Heart left ventricle (tissue), 16 donors: ENCODE results near the gene CEP44. TPM values are rescaled to one million over a fixed set of nuclear protein-coding genes. Genes with fewer than 3 reads are reported as not detected.

ENCODE experiments used
- ATAC-seq, 4 donors: fragments of 200-7000 bp; cut with Tn5 transposase; one replicate each; pipeline ENCODE4 v1.9.1; 2020 to 2022; ENCODE audit warnings: moderate library complexity in 4 of 4, mild to moderate bottlenecking in 3 of 4, moderate number of reproducible peaks in 1 of 4
- DNase-seq, 5 donors: peaks; one replicate each; pipeline ENCODE4 v3.0.0-alpha.2; 2020
- H3K27ac ChIP-seq, 12 donors: fragments of 200-600 bp; sonication (generic) in 4 of 12; one replicate each; pipeline versions ENCODE4 v1.5.0 to v1.8.0; 2016 to 2022; ENCODE audit warnings: mild to moderate bottlenecking in 2 of 12
- H3K27me3 ChIP-seq, 9 donors: fragments of 200-600 bp; sonication (generic) in 2 of 9; one replicate each; pipeline versions ENCODE4 v1.5.1 to v1.8.0; 2016 to 2022; ENCODE audit warnings: mild to moderate bottlenecking in 3 of 9
- H3K36me3 ChIP-seq, 9 donors: fragments of 200-600 bp; sonication (generic) in 2 of 9; one replicate each; pipeline versions ENCODE4 v1.5.0 to v1.8.0; 2018 to 2022; ENCODE audit warnings: mild to moderate bottlenecking in 2 of 9
- H3K4me1 ChIP-seq, 12 donors: fragments of 200-600 bp; sonication (generic) in 4 of 12; one replicate each; pipeline versions ENCODE4 v1.5.0 to v1.8.0; 2016 to 2022; ENCODE audit warnings: mild to moderate bottlenecking in 3 of 12
- H3K4me3 ChIP-seq, 12 donors: fragments of 200-600 bp; sonication (generic) in 4 of 12; one replicate each; pipeline versions ENCODE4 v1.5.0 to v1.8.0; 2017 to 2022; ENCODE audit warnings: mild to moderate bottlenecking in 9 of 12, moderate library complexity in 4 of 12
- H3K9me3 ChIP-seq, 12 donors: fragments of 200-600 bp; sonication (generic) in 4 of 12; one replicate each; pipeline versions ENCODE4 v1.5.0 to v1.8.0; 2016 to 2022; ENCODE audit warnings: mild to moderate bottlenecking in 1 of 12
- CTCF ChIP-seq, 12 donors: fragments of 200-600 bp; sonication (generic) in 4 of 12; IDR thresholded peaks; one replicate each; pipeline versions ENCODE4 v1.5.0 to v1.8.0; 2018 to 2022; ENCODE audit warnings: antibody characterized with exemption in 12 of 12, mild to moderate bottlenecking in 5 of 12
- POLR2A ChIP-seq, 2 donors: fragments of 450-650 bp; IDR thresholded peaks; one replicate each; pipeline ENCODE4 v1.6.1; 2017; ENCODE audit warnings: antibody characterized with exemption in 2 of 2, mild to moderate bottlenecking in 2 of 2, moderate library complexity in 2 of 2
- WGBS, 4 donors: extraction: QIAGEN DNeasy Blood & Tissue Kit in 2 of 4; methylation state at CpG; one replicate each; pipeline versions ENCODE4 v1.1.5 to v1.1.7; 2013 to 2018; 5-methylcytosine and 5-hydroxymethylcytosine counted together
- intact Hi-C, 10 donors: fragments of 100-400 bp; cut with DNase I; formaldehyde crosslinking; loops; one replicate each; pipeline versions ENCODE4 v1.11.1 to v1.14.2; 2022
- polyA plus RNA-seq, 2 donors: library from polyadenylated mRNA; stranded (reverse); fragments of 200-250 nt; gene quantifications; one replicate each; pipeline ENCODE4 v1.2.3, GENCODE V29; 2013
- total RNA-seq, 9 donors: library from RNA; depleted of rRNA in 2 of 9; stranded (reverse); fragments of >200 nt in 2 of 9; fragmentation: NEBNext Ultra II Directional in 3 of 9; extraction: Animal tissue kit (Norgen Biotek cat#: 25700) in 3 of 9; gene quantifications; one replicate each; pipeline versions ENCODE4 v1.1.0 to v1.2.4, GENCODE V29; 2016 to 2023
- donor health status: ischemic (EF 13 %, LVEDD 7.1; RV severe dilation, severe dysfunction).
- donor health status: healthy with polysubstance abuse.
- donor health status: DM: no; HTN: yes; CAD: no.
- donor health status: DM: no; HTN: no; CAD: no.
- donor health status: ischemic (EF 25% LVEDD 6.9; RV normal size, moderate dysfunction).
- donor health status: ischemic (EF 25% LVEDD 5.7; RV mildly dilated, moderate dysfunction).
- donor health status: healthy.
- donor health status: DM: yes; HTN: yes; CAD: no.
- donor health status: ischemic (EF 35%, LVEDD 5.7; RV mildly dilated, moderate dysfunction).
- donor health status: nonischemic (EF 11% LVEDD 7.7; RV severe dilation, severe dysfunction).
- donor health status: DM: yes; HTN: yes; CAD: no.
- donor health status: PGD.
- donor health status: ischemic (EF 29% LVEDD 5.4; RV normal size, mild dysfunction).
- donor health status: nonischemic (EF 23%, LVEDD 6.1; RV moderate dilation, normal function).

Gene CEP44
- total and polyA plus RNA-seq, 11 donors: 5.2 to 17.6 (median 9.6) TPM

- H3K4me1 ChIP-seq: no peaks in the 10 kb centered on the region
Observed at GRCh38 chr4:174312993-174313392, 29.3 kb downstream of the CEP44 start.

GRCh38 chr4:174314274-174314673 lies 30.6 kb downstream of the CEP44 start:
- Histone ChIP-seq H3K4me1 (no peaks in the 10 kb centered on the region), H3K9me3 (no peaks in the 10 kb centered on the region), H3K27me3 (no peaks in the 10 kb centered on the region), H3K36me3 (peaks cover 0 to 85% (median 50%) of the 10 kb centered on the region in 9 donors), H3K4me3 (no peak overlapping the region), H3K27ac (no peak overlapping the region)
- DNase-seq (no peak), ATAC-seq (peak in 2 of 4 donors; percentile 42 to 61)
- TF ChIP-seq CTCF (IDR thresholded peaks at IDR 0.05) (no peak), POLR2A (IDR thresholded peaks at IDR 0.05) (no peak)
- intact Hi-C loops: loop anchor here in 4 of 10 donors (5.0 to 10.0 kb wide), 3 partner anchors 89 to 822 kb away; no protein-coding TSS in a partner anchor
- WGBS, 4 donors: 83 to 93% (median 87%) methylated on average over 3 of the region's 3 CpGs

More at GRCh38 chr4:174312993-174313392, 29.3 kb downstream of the CEP44 start:
- ATAC-seq: no peak
- 94 to 97% (median 95%) methylated on average over 3 of the region's 3 CpGs for WGBS, 4 donors
- H3K27me3 ChIP-seq: no peaks in the 10 kb centered on the region
- no peaks in the 10 kb centered on the region for H3K9me3 ChIP-seq
- intact Hi-C loops: loop anchor here in 4 of 10 donors (5.0 to 10.0 kb wide), 3 partner anchors 88 to 821 kb away; no protein-coding TSS in a partner anchor
- peaks cover 0 to 86% (median 60%) of the 10 kb centered on the region in 9 donors for H3K36me3 ChIP-seq
- no peak for DNase-seq
- H3K27ac ChIP-seq: no peak overlapping the region
- TF ChIP-seq CTCF (IDR thresholded peaks at IDR 0.05) (no peak), POLR2A (IDR thresholded peaks at IDR 0.05) (no peak)
- H3K4me3 ChIP-seq: no peak overlapping the region

- 71 to 88% (median 76%) methylated on average over 3 of the region's 3 CpGs for WGBS, 4 donors
- no peak for TF ChIP-seq CTCF (IDR thresholded peaks at IDR 0.05)
- TF ChIP-seq POLR2A (IDR thresholded peaks at IDR 0.05): no peak
- H3K27me3 ChIP-seq: no peaks in the 10 kb centered on the region
- peaks cover 0 to 85% (median 45%) of the 10 kb centered on the region in 9 donors for H3K36me3 ChIP-seq
- H3K4me1 ChIP-seq: no peaks in the 10 kb centered on the region
- no peak overlapping the region for H3K4me3 ChIP-seq
- ATAC-seq (no peak), DNase-seq (no peak)
- intact Hi-C loops: loop anchor here in 7 of 10 donors (5.0 to 10.0 kb wide), 5 partner anchors 90 to 822 kb away; no protein-coding TSS in a partner anchor
- no peaks in the 10 kb centered on the region for H3K9me3 ChIP-seq
- no peak overlapping the region for H3K27ac ChIP-seq
Observed at GRCh38 chr4:174314770-174315169, 31.1 kb downstream of the CEP44 start.

- TF ChIP-seq CTCF (IDR thresholded peaks at IDR 0.05): no peak
- no peak for TF ChIP-seq POLR2A (IDR thresholded peaks at IDR 0.05)
- no peak for DNase-seq
- WGBS, 4 donors: 90 to 94% (median 93%) methylated on average over 1 of the region's 1 CpG
- Histone ChIP-seq H3K27me3 (no peaks in the 10 kb centered on the region), H3K36me3 (peaks cover 0 to 73% (median 28%) of the 10 kb centered on the region in 9 donors), H3K27ac (no peak overlapping the region), H3K4me3 (no peak overlapping the region), H3K4me1 (no peaks in the 10 kb centered on the region), H3K9me3 (no peaks in the 10 kb centered on the region)
- intact Hi-C loops: loop anchor here in 7 of 10 donors (5.0 to 10.0 kb wide), 4 partner anchors 92 to 812 kb away; no protein-coding TSS in a partner anchor
- no peak for ATAC-seq
Observed at GRCh38 chr4:174316546-174316945, 32.8 kb downstream of the CEP44 start.
